KMS-11 (cell line): ENCODE data around the gene NIPAL3.
"Not testable (repeated sequence)": the region's sequence is repeated elsewhere in the genome, so short reads cannot be mapped to it uniquely, and the experiment has no call there.

Source experiments
- H2AFZ ChIP-seq: fragments of 200-600 bp; sonication (generic); 2 replicates; pipeline ENCODE4 v1.6.1; 2016; ENCODE audit warnings: antibody characterized with exemption, mixed run types, low read depth
- H3K27ac ChIP-seq: fragments of 200-600 bp; sonication (generic); 2 replicates; pipeline ENCODE4 v1.6.1; 2016; ENCODE audit warnings: mild to moderate bottlenecking, mixed run types
- H3K27me3 ChIP-seq: fragments of 200-600 bp; sonication (generic); 2 replicates; pipeline ENCODE4 v1.6.1; 2017; ENCODE audit warnings: mild to moderate bottlenecking, low read depth, mixed run types, moderate library complexity; ENCODE audit not compliant: insufficient read depth
- H3K36me3 ChIP-seq: fragments of 200-600 bp; sonication (generic); 2 replicates; pipeline ENCODE4 v1.6.1; 2017; ENCODE audit warnings: mild to moderate bottlenecking, mixed run types; ENCODE audit not compliant: insufficient read depth
- H3K4me1 ChIP-seq: fragments of 200-600 bp; sonication (generic); 2 replicates; pipeline ENCODE4 v1.6.1; 2016; ENCODE audit warnings: mild to moderate bottlenecking, low read depth, mixed run types; ENCODE audit not compliant: poor library complexity, severe bottlenecking
- H3K4me2 ChIP-seq: fragments of 200-600 bp; sonication (generic); 2 replicates; pipeline ENCODE4 v1.7.0; 2016; ENCODE audit warnings: mild to moderate bottlenecking, mixed run types
- H3K4me3 ChIP-seq: fragments of 200-600 bp; sonication (generic); IDR thresholded peaks from 2 replicates; pipeline ENCODE4 v1.6.1; 2017; ENCODE audit warnings: low read depth, low read length, mixed read lengths; ENCODE audit not compliant: insufficient read depth
- H3K79me2 ChIP-seq: fragments of 200-600 bp; sonication (generic); 2 replicates; pipeline ENCODE4 v1.6.1; 2016; ENCODE audit warnings: low read depth, mixed run types; ENCODE audit not compliant: insufficient read depth
- H3K9ac ChIP-seq: fragments of 200-600 bp; sonication (generic); 2 replicates; pipeline ENCODE4 v1.6.1; 2016; ENCODE audit warnings: mild to moderate bottlenecking, mixed run types
- H4K20me1 ChIP-seq: fragments of 200-600 bp; sonication (generic); 2 replicates; pipeline ENCODE4 v1.6.1; 2016; ENCODE audit warnings: mild to moderate bottlenecking, mixed run types; ENCODE audit not compliant: insufficient read depth
- CTCF ChIP-seq: fragments of 200-600 bp; sonication (generic); conservative IDR thresholded peaks from 2 replicates; pipeline ENCODE4 v1.6.1; 2017; ENCODE audit warnings: low read depth, mild to moderate bottlenecking, antibody characterized with exemption, low read length, moderate library complexity, mixed read lengths

The NIPAL3 gene

GRCh38 chr1:24441480-24441879 is 25.9 kb downstream of the NIPAL3 start:
- H3K9ac ChIP-seq = no peak overlapping the region
- peaks cover 5% of the 10 kb centered on the region for H3K4me1 ChIP-seq
- H3K36me3 ChIP-seq = no peaks in the 10 kb centered on the region
- no peak for TF ChIP-seq CTCF
- no peak overlapping the region for H2AFZ ChIP-seq
- H4K20me1 ChIP-seq = no peaks in the 10 kb centered on the region
- H3K79me2 ChIP-seq = no peaks in the 10 kb centered on the region
- no peak overlapping the region for H3K27ac ChIP-seq
- H3K4me2 ChIP-seq = no peak overlapping the region
- no peaks in the 10 kb centered on the region for H3K27me3 ChIP-seq
- no peak overlapping the region for H3K4me3 ChIP-seq

GRCh38 chr1:24441996-24442668 is 26.5 kb downstream of the NIPAL3 start:
- H3K27ac ChIP-seq = no peak overlapping the region
- H3K4me3 ChIP-seq = no peak overlapping the region
- no peak overlapping the region for H3K9ac ChIP-seq
- no peaks in the 10 kb centered on the region for H4K20me1 ChIP-seq
- no peaks in the 10 kb centered on the region for H3K79me2 ChIP-seq
- no peak overlapping the region for H3K4me2 ChIP-seq
- H3K36me3 ChIP-seq = no peaks in the 10 kb centered on the region
- TF ChIP-seq CTCF = no peak
- no peak overlapping the region for H2AFZ ChIP-seq
- H3K27me3 ChIP-seq = no peaks in the 10 kb centered on the region
- H3K4me1 ChIP-seq = peaks cover 5% of the 10 kb centered on the region

- Histone ChIP-seq H3K4me3 (no peak overlapping the region), H3K36me3 (no peaks in the 10 kb centered on the region), H3K4me1 (peaks cover 5% of the 10 kb centered on the region), H4K20me1 (no peaks in the 10 kb centered on the region), H3K79me2 (no peaks in the 10 kb centered on the region), H3K9ac (no peak overlapping the region), H3K27ac (no peak overlapping the region), H3K27me3 (no peaks in the 10 kb centered on the region), H3K4me2 (no peak overlapping the region), H2AFZ (no peak overlapping the region)
- TF ChIP-seq CTCF = no peak
These were observed 27.2 kb downstream of the NIPAL3 start for GRCh38 chr1:24442764-24443163.

GRCh38 chr1:24443241-24443656 is 27.6 kb downstream of the NIPAL3 start:
- Histone ChIP-seq H3K4me1 (peaks cover 5% of the 10 kb centered on the region), H3K9ac (no peak overlapping the region), H3K4me3 (no peak overlapping the region), H3K27ac (no peak overlapping the region), H3K4me2 (no peak overlapping the region), H2AFZ (no peak overlapping the region), H3K36me3 (no peaks in the 10 kb centered on the region), H4K20me1 (no peaks in the 10 kb centered on the region), H3K27me3 (no peaks in the 10 kb centered on the region), H3K79me2 (no peaks in the 10 kb centered on the region)
- TF ChIP-seq CTCF = no peak

DNA sequence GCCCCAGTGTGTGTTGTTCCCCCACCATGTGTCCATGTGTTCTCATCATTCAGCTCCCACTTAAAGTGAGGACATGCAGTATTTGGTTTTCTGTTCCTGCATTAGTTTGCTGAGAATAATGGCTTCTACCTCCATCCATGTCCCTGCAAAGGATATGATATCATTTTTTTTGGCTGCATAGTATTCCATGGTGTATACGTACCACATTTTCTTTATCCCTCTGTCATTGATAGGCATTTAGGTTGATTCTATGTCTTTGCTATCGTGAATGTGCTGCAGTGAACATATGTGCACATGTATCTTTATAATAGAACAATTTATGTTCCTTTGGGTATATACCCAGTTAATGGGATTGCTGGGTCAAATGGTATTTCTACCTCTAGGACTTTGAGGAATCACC is 30.8 kb downstream of the NIPAL3 start:
- not testable (repeated sequence) for H3K36me3 ChIP-seq, H3K4me3 ChIP-seq

More for the DNA sequence above, 30.8 kb downstream of the NIPAL3 start:
- not testable (repeated sequence) for H3K4me1 ChIP-seq, H3K4me2 ChIP-seq, H4K20me1 ChIP-seq, H2AFZ ChIP-seq, H3K27ac ChIP-seq, H3K9ac ChIP-seq, H3K79me2 ChIP-seq, H3K27me3 ChIP-seq
